GM21717 (cell line): ENCODE measurements around the gene TSHR.
"Not testable (repeated sequence)": the region's sequence is repeated elsewhere in the genome, so short reads cannot be mapped to it uniquely, and the experiment has no call there.

Experiments used
- ATAC-seq: cut with Tn5 transposase; IDR thresholded peaks from one replicate; pipeline ENCODE4 v1.9.1; 2021; ENCODE audit warnings: mild to moderate bottlenecking, moderate library complexity; ENCODE audit not compliant: unreplicated experiment

The TSHR gene

DNA sequence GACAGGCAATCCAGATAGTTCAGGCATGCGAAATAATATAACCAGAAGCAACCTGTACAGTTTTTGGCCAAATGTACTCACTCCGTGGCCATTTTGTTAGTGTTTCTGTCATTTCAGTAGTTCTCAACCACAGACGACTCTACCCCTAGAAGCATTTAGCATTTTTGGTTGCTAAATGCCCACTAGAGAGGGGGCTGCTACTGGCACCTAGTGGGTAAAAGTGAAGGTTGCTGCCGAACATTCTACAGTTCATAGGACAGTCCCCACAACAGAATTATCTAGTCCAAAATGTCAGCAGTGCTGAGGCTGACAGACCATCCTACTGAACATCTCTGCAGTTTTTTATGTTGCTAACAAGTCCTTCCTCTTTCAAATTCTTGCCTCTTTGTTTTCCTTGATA lies 107.4 kb downstream of the TSHR start:
- ATAC-seq = peak; percentile 72

- no peak for ATAC-seq
These were observed 111.3 kb downstream of the TSHR start for GRCh38 chr14:81066672-81067071.

GRCh38 chr14:81067156-81067555 lies 111.7 kb downstream of the TSHR start:
- ATAC-seq = no peak

DNA sequence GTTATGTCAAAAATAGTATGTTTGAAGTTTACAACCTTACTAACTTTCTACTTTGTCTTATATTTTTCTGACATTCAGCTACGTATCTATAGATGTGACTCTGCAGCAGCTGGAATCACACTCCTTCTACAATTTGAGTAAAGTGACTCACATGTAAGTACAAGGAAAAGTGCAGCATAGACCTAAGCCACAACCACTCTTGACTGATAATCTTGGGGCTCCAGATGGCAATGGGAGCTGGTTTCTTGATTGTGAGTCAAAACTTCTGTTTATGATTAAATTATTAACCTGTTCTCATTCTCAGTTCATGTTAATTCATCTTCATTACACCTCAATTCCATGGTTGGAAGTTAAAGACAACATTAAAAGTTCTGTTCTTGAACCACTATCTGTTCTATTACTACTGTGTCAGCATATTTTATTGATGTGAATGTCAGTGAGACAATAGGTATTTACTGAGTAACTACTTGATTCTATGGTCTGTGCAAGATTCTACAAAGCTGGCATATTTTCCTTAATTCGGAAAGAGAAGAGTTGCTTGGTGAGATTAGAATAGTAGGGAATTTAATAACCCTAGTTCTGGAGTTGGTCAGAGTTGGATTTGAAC lies 112.9 kb downstream of the TSHR start:
- no peak for ATAC-seq

GRCh38 chr14:81070511-81070910 lies 115.1 kb downstream of the TSHR start:
- no peak for ATAC-seq

GRCh38 chr14:81085596-81085995 lies 130.2 kb downstream of the TSHR start:
- ATAC-seq = no peak

GRCh38 chr14:81087230-81087629 lies 131.8 kb downstream of the TSHR start:
- no peak for ATAC-seq

DNA sequence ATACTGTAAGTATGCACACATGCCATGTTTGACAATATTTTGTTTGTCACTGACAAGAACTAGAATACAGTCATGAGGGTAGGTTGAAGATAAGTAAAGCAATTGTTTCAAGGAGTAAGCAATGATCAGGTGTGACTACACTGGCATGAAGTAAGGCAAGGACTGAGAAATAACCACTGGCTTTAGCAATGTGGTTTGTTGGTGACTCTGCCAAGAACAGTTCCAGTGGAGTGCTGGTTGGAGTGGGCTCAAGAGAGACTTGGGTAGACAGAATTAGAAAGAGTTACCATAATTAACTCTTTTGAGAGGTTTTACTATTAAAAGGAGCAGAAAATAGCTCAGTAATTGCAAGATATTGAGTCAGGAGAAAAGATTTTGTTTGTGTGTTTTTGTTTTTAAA lies 135.7 kb downstream of the TSHR start:
- no peak for ATAC-seq

- no peak for ATAC-seq
These were observed 136.2 kb downstream of the TSHR start for GRCh38 chr14:81091660-81092059.

- ATAC-seq = no peak
These were observed 138.2 kb downstream of the TSHR start for GRCh38 chr14:81093651-81094050.

DNA sequence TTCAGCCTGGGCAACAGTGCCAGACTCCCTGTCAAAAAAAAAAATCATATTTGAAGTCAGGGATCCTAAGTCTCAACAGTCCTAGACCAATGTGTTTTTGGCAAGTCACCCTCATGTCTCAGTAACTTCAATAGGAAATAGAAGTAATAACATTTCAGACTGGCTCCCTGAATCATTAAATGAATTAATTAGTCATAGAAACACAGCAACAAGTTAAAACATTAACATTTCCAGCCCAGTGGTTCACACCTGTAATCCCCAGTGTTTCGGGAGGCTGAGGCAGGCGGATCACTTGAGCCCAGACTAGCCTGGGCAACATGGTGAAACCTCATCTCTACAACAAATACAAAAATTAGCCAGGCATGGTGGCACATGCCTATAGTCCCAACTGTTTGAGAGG lies 140.1 kb downstream of the TSHR start:
- no peak for ATAC-seq

DNA sequence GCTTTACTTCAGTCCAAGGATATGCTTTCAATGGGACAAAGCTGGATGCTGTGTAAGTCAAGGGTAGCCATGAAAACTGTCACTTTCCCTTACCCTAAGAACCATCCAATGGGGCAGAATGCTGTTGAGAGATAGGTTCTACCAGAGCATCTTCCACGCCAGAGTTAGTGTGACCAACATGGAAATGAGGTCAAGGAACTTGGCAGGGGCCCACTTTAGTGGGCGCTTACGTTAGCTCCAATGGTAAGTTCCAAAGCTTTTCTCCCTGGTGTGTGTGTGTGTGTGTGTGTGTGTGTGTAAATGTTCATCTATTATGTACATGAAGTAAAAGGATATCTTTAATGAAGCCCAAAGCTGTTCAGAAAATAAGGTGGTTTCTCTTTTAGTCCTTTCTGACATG lies 141.2 kb downstream of the TSHR start:
- ATAC-seq = no peak

- ATAC-seq = no peak
These were observed 146.8 kb downstream of the TSHR start for GRCh38 chr14:81102217-81102616.

DNA sequence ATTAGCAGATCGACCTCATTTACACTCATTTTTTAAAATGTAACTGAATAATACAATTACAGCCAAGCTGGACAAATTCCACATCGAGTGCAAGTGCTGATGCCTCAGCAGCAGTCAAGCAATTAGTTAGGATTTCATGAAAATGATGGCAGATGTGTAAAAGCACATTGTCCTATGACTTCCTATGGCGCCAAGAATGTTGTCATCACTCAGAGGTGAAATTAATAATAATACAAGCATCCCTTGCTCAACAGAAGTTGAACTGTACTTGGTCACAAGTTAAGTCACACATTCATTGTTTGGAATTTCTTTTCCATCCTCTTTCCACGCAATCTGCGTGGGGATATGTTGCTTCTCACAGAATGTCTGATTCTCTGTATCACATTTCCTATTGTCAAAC lies 148.0 kb downstream of the TSHR start:
- ATAC-seq = no peak

- no peak for ATAC-seq
These were observed 150.0 kb downstream of the TSHR start for GRCh38 chr14:81105378-81105777.

DNA sequence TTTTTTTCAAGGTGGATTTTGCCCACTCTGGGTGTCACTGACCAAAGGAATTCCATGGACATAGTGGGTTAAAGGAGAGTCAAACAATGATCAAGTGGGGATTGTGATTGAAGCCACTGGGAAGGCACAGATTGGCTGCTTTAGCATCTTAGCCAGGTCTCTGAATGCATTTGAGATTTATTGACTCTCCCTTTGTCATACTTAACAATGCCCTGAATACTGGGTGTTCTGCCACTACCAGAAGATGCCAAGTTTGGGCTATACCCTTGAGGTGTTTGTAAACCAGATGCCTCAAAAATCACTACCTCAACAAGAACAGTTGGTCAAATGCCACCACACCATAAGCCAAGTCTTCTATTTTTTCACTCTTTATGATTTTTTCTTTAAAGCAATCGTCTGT lies 150.5 kb downstream of the TSHR start:
- ATAC-seq = no peak

DNA sequence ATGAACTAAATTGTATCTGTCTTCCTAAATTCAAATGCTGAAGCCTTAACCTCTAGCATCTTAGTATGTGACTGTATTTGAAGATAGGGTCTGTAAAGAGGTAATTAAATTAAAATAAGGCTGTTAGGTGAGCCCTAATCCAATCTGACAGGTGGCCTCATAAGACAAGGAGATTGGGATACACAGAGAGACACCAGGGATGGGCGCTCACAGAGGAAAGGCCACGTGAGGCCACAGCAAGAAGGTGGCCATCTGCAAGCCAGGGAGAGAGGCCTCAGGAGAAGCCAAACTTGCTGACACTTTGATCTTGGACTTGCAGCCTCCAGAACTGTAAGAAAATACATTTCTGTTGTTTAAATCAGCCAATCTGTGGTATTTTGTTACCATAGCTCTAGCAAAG lies 154.8 kb downstream of the TSHR start:
- ATAC-seq = no peak

DNA sequence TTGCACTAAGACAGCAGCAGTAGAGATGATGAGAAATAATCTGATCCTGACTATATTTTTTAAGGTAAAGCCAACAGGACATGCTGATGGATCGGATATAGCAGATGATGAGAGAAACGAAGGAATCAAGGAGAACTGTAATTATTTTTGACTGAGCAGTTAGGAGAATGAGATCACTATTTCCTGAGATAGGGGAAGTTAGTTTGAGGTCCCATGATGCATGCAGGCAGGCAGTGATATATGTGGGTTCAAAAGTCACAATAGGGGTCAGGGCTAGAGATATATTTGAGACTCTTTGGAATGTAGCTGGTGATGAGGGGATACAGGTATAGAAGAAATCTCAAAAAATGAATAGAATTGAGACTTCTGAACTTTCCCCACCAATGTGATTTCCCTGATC lies 157.8 kb downstream of the TSHR start:
- no peak for ATAC-seq

GRCh38 chr14:81113945-81114820 lies 158.8 kb downstream of the TSHR start:
- not testable (repeated sequence) for ATAC-seq

GRCh38 chr14:81120501-81120900 lies 165.1 kb downstream of the TSHR start:
- ATAC-seq = no peak

DNA sequence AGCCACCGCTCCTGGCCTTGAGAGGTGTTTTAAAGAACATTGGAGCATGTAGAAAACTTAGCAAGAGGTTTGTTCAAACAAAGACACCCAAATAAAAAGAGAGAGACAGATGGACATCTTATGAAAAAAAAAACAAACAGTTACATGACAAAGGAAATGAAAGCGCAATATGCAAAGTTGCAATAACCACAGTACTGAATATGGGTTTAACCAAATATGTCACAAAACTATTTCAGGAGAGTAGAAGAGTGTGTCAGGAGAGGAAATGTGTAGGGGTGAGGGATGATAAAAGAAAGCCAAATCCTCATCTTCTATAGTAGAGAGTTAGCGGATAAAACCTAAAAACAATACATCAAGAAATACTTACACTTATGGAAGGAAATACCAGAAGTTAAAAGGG lies 166.9 kb downstream of the TSHR start:
- ATAC-seq = peak; percentile 100

DNA sequence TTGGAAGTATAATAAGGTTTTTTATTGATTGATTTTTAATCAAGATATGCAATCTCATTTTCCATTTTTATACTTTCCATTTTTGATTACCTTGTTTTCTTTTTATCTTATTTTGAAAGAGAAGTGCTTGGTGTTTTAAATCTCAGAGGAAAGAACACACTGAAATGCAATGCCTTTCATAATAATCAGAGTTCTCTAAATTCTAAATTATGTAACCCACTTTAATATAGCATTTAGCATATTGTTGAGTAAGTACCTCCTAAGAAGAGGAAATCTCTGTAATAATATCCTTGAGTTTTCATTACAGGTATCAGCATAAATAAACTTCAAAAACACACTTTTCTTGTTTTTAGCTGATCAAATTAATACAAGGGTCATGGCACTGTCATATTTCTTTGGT lies 168.4 kb downstream of the TSHR start:
- ATAC-seq = no peak

DNA sequence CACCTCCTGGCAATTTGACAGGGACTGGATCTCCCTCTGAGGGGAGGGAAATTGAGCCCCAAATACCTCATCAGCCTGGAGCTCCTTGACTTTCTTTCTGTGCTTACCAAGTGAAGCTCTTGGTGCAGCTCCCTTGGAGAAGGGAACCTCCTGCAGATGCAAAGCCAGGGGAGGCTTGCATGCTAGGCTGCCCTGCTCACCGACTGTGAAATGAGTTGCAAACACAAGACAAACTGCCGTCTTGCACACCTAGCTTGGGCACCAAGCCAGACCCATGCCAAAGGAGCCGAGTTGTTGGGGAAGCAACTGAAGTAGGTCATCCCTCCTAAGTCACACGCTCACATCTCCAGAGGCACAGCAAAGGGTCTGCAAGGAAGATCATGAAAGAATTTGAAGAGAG lies 170.1 kb downstream of the TSHR start:
- ATAC-seq = no peak
